Posterior vena cava (tissue), 2 donors: Measurements from ENCODE around the gene MRPL57. TPM values are rescaled to one million over a fixed set of nuclear protein-coding genes. Genes with fewer than 3 reads are reported as not detected.
"Not testable (repeated sequence)": the region's sequence is repeated elsewhere in the genome, so short reads cannot be mapped to it uniquely, and the experiment has no call there.

Experiments used
- DNase-seq: peaks from one replicate; pipeline ENCODE4 v3.0.0-alpha.2; 2020; ENCODE audit warnings: low spot score
- intact Hi-C, 2 donors: fragments of 100-400 bp; cut with DNase I; formaldehyde crosslinking; loops; one replicate each; pipeline versions ENCODE4 v1.14.1 to v1.14.2; 2022 to 2023
- total RNA-seq, 2 donors: library from RNA; stranded (reverse); fragmentation: NEBNext Ultra II Directional; extraction: Animal tissue kit (Norgen Biotek cat#: 25700); gene quantifications; one replicate each; pipeline ENCODE4 v1.2.1, GENCODE V29; 2021
- donor health status: DM: yes; HTN: yes; CAD: no.
- donor health status: DM: yes; HTN: yes; CAD: no.

Gene MRPL57
- total RNA-seq, 2 donors from 2014 or later, result 10.1 to 11.1 TPM

DNA sequence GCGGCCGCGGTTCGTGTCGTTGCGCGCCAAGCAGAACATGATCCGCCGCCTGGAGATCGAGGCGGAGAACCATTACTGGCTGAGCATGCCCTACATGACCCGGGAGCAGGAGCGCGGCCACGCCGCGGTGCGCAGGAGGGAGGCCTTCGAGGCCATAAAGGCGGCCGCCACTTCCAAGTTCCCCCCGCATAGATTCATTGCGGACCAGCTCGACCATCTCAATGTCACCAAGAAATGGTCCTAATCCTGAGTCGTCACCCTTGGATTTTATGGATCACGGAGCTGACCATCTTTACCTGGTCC lies 475 bp downstream of the MRPL57 start:
- no peak for DNase-seq
- intact Hi-C loops, result loop anchor here in 1 of 2 donors (5.0 kb wide), 1 partner anchor 235 kb away; no protein-coding TSS in a partner anchor

DNA sequence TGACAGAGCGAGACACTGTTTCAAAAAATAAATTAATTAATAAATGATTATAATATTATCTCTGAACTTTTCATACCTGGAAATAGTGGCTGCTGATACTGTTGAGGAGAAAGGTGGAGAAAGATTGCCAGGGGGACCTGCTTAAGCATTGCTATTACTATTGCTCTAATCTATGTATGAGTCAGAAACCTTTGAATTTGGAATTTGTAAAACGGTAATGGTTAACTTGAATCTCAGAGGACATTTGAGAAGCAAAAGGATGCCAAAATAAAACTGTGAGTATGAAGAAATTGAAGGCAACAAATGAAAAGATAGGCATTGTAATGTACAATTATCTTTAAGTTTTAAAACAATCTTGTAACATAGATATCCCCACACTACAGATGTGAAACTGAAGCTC lies 5.2 kb downstream of the MRPL57 start:
- intact Hi-C loops, result no loop called here
- no peak for DNase-seq

DNA sequence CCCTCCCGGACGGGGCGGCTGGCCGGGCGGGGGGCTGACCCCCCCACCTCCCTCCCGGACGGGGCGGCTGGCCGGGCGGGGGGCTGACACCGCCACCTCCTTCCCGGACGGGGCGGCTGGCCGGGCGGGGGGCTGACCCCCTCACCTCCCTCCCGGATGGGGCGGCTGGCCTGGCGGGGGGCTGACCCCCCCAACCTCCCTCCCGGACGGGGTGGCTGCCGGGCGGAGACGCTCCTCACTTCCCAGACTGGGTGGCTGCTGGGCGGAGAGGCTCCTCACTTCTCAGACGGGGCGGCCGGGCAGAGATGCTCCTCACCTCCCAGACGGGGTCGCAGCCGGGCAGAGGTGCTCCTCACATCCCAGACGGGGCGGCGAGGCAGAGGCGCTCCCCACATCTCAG lies 10.0 kb downstream of the MRPL57 start:
- intact Hi-C loops, DNase-seq: not testable (repeated sequence)

DNA sequence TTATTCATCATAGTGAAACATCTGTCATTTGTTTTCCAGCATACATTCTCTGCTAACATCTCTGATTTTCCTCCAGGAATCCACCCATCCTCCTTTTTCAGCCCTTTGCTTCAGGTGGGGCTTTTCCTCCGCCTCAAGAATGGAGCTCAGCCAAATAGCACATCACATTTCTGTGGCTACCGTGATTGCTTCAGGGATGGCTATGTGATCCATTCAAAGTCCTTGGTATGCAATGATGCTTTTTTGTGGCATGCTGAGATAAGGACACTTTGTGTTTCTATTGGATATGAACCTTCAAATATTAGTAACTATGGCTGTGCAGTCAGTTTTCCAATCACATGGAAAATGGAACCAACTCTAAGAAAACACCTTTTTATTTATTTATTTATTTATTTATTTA lies 18.3 kb downstream of the MRPL57 start:
- DNase-seq, intact Hi-C loops: not testable (repeated sequence)

DNA sequence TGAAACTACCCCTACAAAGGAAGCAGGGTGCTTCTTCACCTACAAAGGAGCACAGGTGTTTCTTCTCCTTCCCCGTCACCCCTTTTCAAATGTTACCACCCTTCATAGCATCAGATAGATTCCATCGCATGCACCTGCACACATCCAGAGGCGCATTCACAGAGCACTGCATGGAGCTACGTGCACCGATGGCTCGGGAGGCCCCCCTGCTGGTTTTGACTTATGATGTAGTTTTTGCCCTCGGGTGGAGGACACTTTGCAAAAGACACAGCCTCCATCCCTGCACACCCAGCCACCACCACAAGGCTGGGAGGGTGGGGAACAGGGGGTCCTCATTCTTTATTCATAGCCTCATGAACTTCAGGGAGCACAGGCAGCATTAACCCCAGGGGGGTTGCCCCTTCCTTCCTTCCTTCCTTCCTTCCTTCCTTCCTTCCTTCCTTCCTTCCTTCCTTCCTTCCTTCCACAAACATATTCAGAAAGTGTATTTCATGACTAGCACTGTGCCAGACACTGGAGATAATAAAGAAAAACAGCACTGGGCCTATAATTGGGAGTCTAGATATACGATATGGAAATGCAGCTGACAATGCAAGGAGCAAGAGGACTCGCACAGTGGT lies 21.3 kb downstream of the MRPL57 start:
- intact Hi-C loops, DNase-seq: not testable (repeated sequence)

DNA sequence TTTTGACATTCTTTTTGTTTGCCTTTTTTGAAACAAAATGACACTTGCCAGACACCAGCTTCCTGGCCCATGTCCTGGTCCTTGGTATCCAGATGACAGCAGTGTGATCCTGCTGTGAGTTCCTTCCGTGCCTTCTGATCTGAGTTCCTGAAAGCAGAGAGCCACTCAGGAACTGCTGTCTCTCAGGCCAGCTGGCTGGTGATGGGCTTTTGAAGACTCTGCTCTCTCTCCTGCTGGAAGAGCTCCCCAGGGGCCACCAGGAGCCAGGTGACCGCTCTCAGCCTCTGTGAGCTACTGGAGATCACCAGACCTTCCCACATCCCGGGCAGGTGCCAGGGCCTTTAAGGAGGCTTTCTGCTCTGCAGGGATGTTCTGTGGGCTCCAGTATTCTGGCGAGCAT lies 21.9 kb downstream of the MRPL57 start:
- intact Hi-C loops, DNase-seq: not testable (repeated sequence)

DNA sequence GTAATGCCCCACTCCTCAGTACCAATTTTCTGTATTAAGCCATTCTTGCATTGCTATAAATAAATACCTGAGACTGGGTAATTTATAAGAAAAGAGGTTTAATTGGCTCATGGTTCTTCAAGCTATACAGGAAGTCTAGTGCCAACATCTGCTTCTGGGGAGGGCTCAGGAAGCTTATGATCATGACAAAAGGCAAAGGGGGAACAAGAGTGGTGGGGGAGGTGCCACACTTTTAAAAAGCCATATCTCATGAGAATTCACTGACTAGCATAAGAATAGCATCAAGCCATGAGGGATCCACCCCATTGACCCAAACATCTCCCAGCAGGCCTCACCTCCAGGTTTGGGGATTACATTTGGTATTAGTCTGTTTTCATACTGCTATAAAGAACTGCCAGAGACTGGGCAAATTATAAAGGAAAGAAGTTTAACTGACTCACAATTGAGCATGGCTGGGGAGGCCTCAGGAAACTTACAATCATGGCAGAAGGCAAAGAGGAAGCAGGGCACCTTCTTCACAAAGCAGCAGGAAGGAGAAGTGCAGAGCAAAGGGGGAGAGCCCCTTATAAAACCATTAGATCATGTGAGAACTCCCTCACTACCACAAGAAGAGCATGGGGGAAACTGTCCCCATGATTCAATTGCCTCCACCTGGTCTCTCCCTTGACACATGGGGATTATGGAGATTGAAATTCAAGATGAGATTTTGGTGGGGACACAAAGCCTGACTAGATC lies 25.2 kb downstream of the MRPL57 start:
- intact Hi-C loops, result loop anchor here in 1 of 2 donors (5.0 kb wide), 1 partner anchor 714 kb away; no protein-coding TSS in a partner anchor

DNA sequence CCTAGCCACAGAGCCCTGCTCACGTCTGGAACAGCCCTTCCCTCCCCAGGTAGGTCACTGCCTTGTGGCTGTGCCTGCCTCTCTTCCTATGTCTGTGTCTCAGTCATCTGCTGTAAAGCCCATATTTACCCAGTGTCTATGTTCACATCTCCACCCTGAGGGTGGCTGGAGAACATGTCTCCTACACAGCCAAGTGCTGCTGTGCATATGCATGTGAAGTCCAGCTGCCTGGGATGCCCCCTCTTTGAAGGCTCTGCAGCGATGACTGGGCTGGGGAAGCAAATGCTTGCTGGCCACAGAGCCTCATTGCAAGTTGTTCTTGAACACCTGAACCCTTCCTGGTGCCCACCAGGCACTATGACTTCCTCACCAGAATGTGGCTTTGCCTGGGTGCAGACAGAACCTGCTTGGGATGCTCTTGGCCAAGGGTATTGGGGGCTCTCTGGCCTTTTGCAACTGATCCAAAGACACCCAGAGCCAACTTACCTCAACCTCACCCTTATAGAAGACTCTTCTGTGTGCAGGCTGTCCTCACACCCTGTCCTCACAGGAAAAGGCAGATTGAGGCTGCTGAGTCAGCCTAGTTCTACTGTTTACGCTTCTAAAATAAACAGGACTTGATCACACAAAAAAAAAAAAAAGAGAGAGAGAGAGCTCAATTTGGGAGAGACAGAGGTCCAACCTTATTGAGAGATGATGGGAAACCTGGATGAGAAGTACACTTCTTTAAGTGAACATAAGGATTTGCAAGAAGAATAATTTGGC lies 26.5 kb downstream of the MRPL57 start:
- DNase-seq, result no peak
- intact Hi-C loops, result loop anchor here in 1 of 2 donors (5.0 kb wide), 1 partner anchor 716 kb away; no protein-coding TSS in a partner anchor

More for the DNA sequence above, 25.2 kb downstream of the MRPL57 start:
- DNase-seq, result not testable (repeated sequence)

DNA sequence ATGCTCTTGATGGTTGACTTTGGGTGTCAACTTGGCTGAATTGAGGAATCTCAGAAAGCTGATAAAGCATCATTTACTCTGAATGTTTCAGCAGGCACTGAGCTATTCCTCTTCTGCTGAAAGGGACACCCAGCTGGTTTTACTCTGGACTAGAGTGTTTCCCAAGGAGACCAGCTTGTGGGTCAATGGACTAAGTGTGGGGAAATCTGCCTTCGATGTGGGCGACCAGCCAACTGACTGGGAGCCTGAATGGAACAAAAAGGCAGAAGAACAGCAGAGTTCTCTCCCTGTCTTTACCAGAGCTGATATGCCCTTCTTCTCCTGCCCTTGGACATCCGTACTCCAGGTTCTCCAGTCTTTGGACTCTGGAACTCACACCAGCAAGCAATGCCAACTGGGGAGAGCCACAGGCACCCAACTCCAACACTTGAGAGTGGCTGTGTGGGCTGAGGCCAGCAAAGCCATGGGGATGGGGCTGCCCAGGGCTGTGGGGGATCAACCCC lies 32.2 kb downstream of the MRPL57 start:
- no peak for DNase-seq
- intact Hi-C loops, result no loop called here

DNA sequence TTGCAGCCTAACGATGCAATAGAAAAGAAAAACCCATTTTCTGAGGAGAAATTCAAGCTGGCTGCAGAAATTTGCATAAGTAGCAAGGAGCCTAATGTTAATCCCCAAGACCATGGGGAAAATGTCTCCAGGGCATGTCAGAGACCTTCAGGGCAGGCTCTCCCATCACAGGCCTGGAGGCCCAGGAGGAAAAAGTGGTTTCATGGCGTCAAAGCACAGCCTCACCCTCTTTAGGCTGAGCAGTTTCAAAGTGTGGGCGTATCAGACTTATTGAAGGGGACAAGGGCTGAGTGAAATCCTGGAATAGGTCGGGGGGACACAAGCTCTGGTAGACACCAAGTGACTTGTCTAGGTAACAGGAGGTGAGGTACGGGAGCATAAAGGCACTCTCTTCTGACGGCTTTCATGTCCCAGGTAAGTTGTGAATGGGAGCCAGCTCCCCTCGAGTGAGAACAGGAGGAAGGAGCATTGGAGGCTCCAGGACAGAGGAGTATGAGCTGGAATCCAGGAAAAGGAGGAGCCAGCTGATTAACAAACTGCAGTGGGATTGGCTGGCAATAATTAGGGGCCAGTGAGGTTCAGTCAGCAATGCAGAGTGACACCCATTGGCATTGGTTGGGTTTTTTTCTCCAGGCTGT lies 35.8 kb downstream of the MRPL57 start:
- intact Hi-C loops, result no loop called here
- DNase-seq, result no peak

DNA sequence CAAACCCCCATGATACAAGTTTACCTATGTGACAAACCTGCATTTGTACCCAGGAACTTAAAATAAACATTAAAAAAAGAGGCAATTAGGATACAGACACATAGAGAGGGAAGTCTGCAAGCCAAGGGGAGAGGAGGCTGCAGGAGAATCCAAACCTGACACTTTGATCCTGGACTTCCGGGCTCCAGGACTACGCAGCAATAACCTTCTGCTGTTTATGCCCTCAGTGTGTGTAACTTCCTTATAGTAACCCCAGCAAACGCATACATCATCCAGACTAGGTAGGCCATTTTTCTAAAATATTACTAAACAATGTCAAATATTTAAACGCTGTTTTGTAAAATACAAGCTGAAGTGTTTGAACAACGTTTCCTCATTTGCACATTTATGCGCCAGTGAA lies 39.0 kb downstream of the MRPL57 start:
- intact Hi-C loops, DNase-seq: not testable (repeated sequence)

DNA sequence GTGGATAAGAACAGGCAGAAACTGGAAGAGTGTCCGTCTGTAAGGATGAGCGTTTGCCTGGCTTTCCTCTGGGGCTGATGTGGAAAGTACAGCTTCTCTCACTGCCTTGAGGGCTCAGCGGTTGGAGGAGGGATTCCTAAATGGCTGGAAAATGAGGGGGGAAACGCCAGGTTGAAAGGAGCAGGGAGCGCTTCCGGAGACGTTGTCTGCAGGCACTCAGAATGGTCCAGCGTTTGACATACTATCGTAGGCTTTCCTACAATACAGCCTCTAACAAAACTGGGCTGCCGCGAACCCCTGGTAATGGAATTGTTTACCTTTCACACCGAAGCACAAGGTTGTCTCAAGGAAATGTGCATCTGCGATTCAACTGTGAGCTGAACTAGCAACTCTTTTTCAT lies 39.9 kb downstream of the MRPL57 start:
- DNase-seq, result no peak

DNA sequence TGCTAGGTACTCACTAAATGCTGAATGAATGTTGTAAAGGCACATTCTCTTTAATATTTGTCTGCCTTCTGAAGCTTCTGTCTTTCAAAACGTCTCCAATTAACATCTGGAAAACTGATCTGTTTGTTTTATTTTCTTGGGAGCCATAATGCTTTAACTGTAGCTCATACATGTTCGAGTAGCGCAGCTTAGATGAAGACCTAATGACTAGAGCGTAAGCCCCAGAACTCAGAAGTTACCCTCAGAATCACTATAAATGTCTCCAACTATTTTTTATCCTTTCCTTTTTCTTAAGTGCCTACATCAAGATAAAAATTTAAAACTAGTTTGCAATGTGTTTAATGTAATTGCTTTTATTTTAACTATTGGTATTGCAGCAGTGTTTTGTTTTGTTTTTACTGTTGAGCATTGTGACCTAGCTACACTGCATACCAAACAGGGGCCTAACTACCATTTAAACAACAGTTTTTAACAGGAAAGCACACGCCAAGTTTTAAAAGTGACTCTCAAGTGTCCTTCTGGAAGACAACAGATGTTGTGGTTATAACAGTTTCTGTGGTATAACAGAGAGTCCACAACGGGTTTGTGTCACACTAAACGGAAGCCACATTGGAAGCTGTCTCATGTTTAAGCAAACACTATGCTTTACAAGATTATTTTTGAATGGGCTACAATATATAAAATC lies 42.0 kb downstream of the MRPL57 start:
- intact Hi-C loops, result no loop called here
- DNase-seq, result no peak

More for the DNA sequence above, 39.9 kb downstream of the MRPL57 start:
- intact Hi-C loops, result no loop called here

DNA sequence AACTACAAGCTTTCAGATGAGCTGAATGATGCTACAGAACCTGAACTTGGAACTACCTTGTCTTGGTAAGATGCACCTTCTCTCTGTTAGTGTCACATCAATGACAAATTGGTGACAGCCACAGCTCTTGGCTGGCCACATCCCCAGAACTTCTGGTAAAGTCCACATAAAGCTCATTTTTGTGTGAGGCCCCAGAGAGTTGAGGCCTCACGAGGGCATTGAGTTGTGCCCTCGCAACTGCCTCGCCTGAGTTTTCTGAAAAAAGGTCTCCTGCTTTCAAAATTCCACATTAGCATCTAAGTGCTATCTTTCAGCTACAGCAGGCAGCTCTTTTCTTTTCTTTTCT lies 42.6 kb downstream of the MRPL57 start:
- no peak for DNase-seq
- intact Hi-C loops, result no loop called here

DNA sequence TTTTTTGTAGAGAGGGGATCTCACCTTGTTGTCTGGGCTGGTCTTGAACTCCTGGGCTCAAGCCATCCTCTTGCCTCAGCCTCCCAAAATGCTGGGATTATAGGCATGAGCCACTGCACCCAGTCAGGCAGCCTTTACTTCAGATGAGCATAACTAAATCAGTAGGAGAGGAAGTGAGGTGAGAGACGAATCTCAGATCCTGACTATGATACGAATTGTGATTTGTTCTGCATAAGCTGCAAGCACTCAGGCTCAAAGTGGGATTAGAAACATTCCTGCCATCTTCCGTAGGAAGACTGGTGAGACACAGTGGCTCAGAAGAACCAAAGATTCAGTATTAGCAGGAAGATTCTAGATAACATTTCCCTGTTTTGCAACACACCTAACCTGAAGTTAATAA lies 43.3 kb downstream of the MRPL57 start:
- intact Hi-C loops, DNase-seq: not testable (repeated sequence)

DNA sequence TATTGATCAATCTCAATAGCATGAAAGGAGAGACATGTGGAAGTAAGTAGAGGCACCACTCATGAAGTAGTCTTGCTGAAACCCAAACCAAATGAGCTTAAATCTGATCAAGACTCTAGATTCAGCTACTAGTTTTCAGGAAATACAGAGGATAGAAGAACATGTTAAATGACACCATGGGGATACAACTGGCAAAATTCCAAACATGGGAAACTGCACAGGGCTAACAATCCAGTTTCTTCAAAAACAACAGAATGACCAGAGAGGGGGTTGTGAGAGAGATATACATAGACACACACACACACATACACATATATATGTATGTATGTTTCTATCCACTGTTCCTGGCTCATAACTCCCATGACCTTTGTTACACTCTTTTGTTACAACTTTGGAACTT lies 44.8 kb downstream of the MRPL57 start:
- intact Hi-C loops, result no loop called here

DNA sequence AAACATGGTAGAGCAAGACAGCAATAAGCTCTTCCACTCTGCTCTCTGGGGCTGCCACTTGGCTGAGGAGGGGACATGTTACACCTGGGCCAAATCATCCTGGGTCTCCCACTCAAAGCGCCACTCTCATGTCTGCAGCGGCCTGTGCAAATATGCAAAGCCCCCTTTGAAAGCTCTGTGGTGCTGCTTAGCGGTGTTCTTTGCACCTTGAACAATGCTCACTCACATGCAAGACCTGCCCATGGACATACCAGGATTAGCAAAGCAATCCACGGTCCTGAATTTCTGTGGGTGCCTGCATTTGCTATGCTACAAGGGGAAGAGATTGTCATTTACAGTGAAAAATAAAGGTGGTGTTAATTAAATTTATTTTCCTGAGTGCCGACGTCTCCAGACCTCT lies 48.6 kb downstream of the MRPL57 start:
- intact Hi-C loops, result no loop called here
- no peak for DNase-seq

More for the DNA sequence above, 44.8 kb downstream of the MRPL57 start:
- no peak for DNase-seq

DNA sequence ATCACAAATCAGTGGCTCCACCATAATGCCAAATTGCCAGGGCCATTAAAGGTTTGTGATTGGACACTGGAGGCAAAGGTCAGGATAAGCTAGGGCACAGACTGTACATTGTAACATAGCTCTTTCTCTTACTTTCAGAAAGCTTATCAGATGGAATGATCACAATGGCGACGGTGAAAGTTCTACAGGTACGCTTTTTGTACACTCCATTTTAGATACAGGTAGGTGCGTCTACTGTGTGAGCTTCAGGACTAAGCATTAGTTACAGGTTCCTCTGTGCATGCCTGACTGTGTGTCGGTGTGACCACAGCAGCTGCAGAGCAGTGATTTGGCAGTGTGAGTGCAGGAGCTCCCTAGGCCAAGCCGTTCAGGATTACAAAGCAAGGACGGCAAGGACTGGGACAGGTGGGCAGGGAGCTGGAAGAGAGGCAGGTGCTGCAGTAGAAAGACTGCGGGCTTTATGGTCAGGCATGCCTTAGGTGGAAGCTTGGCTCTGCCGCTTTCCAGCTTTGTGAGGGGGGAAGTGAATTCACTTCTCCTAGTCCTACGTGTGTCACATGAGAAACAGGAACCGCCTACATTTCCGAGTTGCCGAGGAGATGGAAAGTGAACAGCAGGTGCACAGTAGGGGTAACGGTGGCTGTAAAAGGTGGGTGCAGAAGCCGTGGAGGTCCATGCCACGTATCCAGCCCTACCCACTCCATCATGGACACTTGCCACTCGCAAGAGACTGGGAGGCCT lies 49.6 kb downstream of the MRPL57 start:
- intact Hi-C loops, result no loop called here
- no peak for DNase-seq
